Erythroblast (primary cell): ENCODE results near the gene MPPED1.

Source experiments
- GATA1 ChIP-seq: IDR thresholded peaks from 2 replicates; pipeline ENCODE4 v1.6.1; 2011; ENCODE audit warnings: low read depth, mild to moderate bottlenecking, control low read depth, low read length, moderate library complexity
- POLR2A ChIP-seq: IDR thresholded peaks from 2 replicates; pipeline ENCODE4 v1.6.1; 2011; ENCODE audit warnings: mild to moderate bottlenecking, low read length

- TF ChIP-seq POLR2A (no peak), GATA1 (no peak)
Measured at GRCh38 chr22:43455846-43456245, 44.0 kb downstream of the MPPED1 start.
